HCT116 (cell line): Measurements from ENCODE around the gene GABRQ. TPM values are rescaled to one million over a fixed set of nuclear protein-coding genes. Genes with fewer than 3 reads are reported as not detected.

Experiments used
- ATAC-seq: fragments of 200-7000 bp; cut with Tn5 transposase; 2 replicates; pipeline ENCODE4 v1.9.1; 2020; ENCODE audit warnings: mild to moderate bottlenecking, moderate library complexity
- BruUV-seq: library from RNA; stranded (reverse); fragments of 400-500 nt; replicated peaks from 2 replicates; lab custom pipeline; 2021; lab: Mats Ljungman, UMichigan
- CTCF ChIA-PET: fragments of 300-600 bp; sonication (Branson Sonifier 250); formaldehyde crosslinking; loops from one replicate; lab custom pipeline; 2021; ENCODE audit warnings: antibody characterized with exemption; lab: Charles Lee
- POLR2A ChIA-PET: fragments of 300-600, 350-600 bp; sonication (Branson Sonifier 250); formaldehyde crosslinking; loops from one replicate; lab custom pipeline; 2021; ENCODE audit warnings: antibody characterized with exemption; lab: Charles Lee
- RAD21 ChIA-PET, 2 experiments: fragments of 300-600 bp; sonication (Branson Sonifier 250); formaldehyde crosslinking; loops; one replicate each; lab custom pipeline; 2023; ENCODE audit warnings: low total read pairs in 2 of 2; ENCODE audit not compliant: uncharacterized antibody in 2 of 2, unreplicated experiment in 2 of 2, low non-redundant PET in 1 of 2; lab: Charles Lee
- DNase-seq: peaks from one replicate; pipeline ENCODE4 v3.0.0-alpha.2; 2010; ENCODE audit warnings: low read depth, low spot score
- H2AFZ ChIP-seq: fragments of 200-600 bp; shearing (Covaris generic), sonication (generic); 2 replicates; pipeline ENCODE4 v1.6.1; 2017; ENCODE audit warnings: low read depth, mixed run types, mixed read lengths, antibody characterized with exemption, low read length; ENCODE audit not compliant: poor library complexity, severe bottlenecking
- H3K27ac ChIP-seq: 2 replicates; pipeline ENCODE4 v1.5.1; 2012; ENCODE audit warnings: low read depth, low read length
- H3K27me3 ChIP-seq: fragments of 200-600 bp; sonication (generic); 2 replicates; pipeline ENCODE4 v1.6.1; 2016; ENCODE audit warnings: mixed run types, low read length, mixed read lengths; ENCODE audit not compliant: insufficient read depth
- H3K36me3 ChIP-seq, 2 experiments: fragments of 200-500 bp in 1 of 2; fragments of 200-600 bp in 1 of 2; sonication (Bioruptor generic) in 1 of 2; sonication (generic) in 1 of 2; 2 replicates each; pipeline versions ENCODE4 v1.5.1 to v1.6.1; 2014 to 2016; ENCODE audit warnings: low read length in 2 of 2, inconsistent platforms in 1 of 2, mixed read lengths in 1 of 2, mixed run types in 1 of 2; ENCODE audit not compliant: insufficient read depth in 2 of 2, control insufficient read depth in 1 of 2
- H3K4me1 ChIP-seq, 2 experiments: fragments of 200-600 bp in 1 of 2; sonication (generic) in 1 of 2; 2 replicates each; pipeline versions ENCODE4 v1.5.1 to v1.6.1; 2012 to 2017; ENCODE audit warnings: low read length in 2 of 2, inconsistent platforms in 1 of 2, mild to moderate bottlenecking in 1 of 2, mixed read lengths in 1 of 2, mixed run types in 1 of 2, moderate library complexity in 1 of 2; ENCODE audit not compliant: insufficient read depth in 2 of 2, control insufficient read depth in 1 of 2
- H3K4me2 ChIP-seq: fragments of 200-600 bp; sonication (generic); 2 replicates; pipeline ENCODE4 v1.6.1; 2017; ENCODE audit warnings: mixed run types, low read length, mixed read lengths
- H3K4me3 ChIP-seq, 2 experiments: fragments of 200-600 bp in 1 of 2; sonication (generic) in 1 of 2; replicated peaks in 1 of 2; 2 replicates each; pipeline ENCODE4 v1.5.1; 2011 to 2016; ENCODE audit warnings: low read length in 2 of 2, control low read depth in 1 of 2, low read depth in 1 of 2, mild to moderate bottlenecking in 1 of 2, mixed read lengths in 1 of 2, mixed run types in 1 of 2
- H3K79me2 ChIP-seq: fragments of 200-600 bp; sonication (generic); 2 replicates; pipeline ENCODE4 v1.6.1; 2017; ENCODE audit warnings: mild to moderate bottlenecking, mixed run types, low read length, moderate library complexity, mixed read lengths; ENCODE audit not compliant: insufficient read depth
- H3K9ac ChIP-seq: fragments of 200-600 bp; sonication (generic); 2 replicates; pipeline ENCODE4 v1.6.1; 2016; ENCODE audit warnings: low read length, mixed read lengths
- H3K9me2 ChIP-seq: fragments of 200-600 bp; sonication (generic), shearing (Covaris generic); 2 replicates; pipeline ENCODE4 v1.6.1; 2017; ENCODE audit warnings: mixed run types, mild to moderate bottlenecking, moderate library complexity; ENCODE audit not compliant: insufficient read depth
- H3K9me3 ChIP-seq, 2 experiments: fragments of 200-500 bp in 1 of 2; fragments of 200-600 bp in 1 of 2; sonication (Bioruptor generic) in 1 of 2; sonication (generic) in 1 of 2; 2 replicates each; pipeline ENCODE4 v1.6.1; 2014 to 2017; ENCODE audit warnings: low read length in 2 of 2, mixed read lengths in 2 of 2, inconsistent platforms in 1 of 2, low read depth in 1 of 2, mild to moderate bottlenecking in 1 of 2, mixed run types in 1 of 2, moderate library complexity in 1 of 2; ENCODE audit not compliant: control insufficient read depth in 1 of 2, insufficient read depth in 1 of 2
- H4K20me1 ChIP-seq: fragments of 200-600 bp; sonication (generic), shearing (Covaris generic); 2 replicates; pipeline ENCODE4 v1.6.1; 2017; ENCODE audit warnings: mixed run types, mild to moderate bottlenecking, moderate library complexity; ENCODE audit not compliant: insufficient read depth
- CBX3 ChIP-seq: IDR thresholded peaks from 2 replicates; pipeline ENCODE4 v1.6.1; 2012; ENCODE audit warnings: low read depth
- CEBPB ChIP-seq: IDR thresholded peaks from 2 replicates; pipeline ENCODE4 v1.6.1; 2012; ENCODE audit warnings: low read depth
- EZH2phosphoT487 ChIP-seq: fragments of 200-600 bp; IDR thresholded peaks from 2 replicates; pipeline ENCODE4 v1.6.1; 2018; ENCODE audit warnings: antibody characterized with exemption, borderline replicate concordance
- FOSL1 ChIP-seq: IDR thresholded peaks from 2 replicates; pipeline ENCODE4 v1.6.1; 2012; ENCODE audit warnings: low read depth
- POLR2A ChIP-seq: IDR thresholded peaks from 2 replicates; pipeline ENCODE4 v1.7.0; 2011; ENCODE audit warnings: borderline replicate concordance; ENCODE audit not compliant: insufficient read depth, insufficient read length; ENCODE audit errors: extremely low read depth
- POLR2AphosphoS5 ChIP-seq: IDR thresholded peaks from 2 replicates; pipeline ENCODE4 v1.6.1; 2011; ENCODE audit warnings: mild to moderate bottlenecking, low read depth, low read length, moderate library complexity
- RAD21 ChIP-seq: IDR thresholded peaks from 2 replicates; pipeline ENCODE4 v1.6.1; 2012; ENCODE audit warnings: low read depth, mild to moderate bottlenecking
- SIN3A ChIP-seq: IDR thresholded peaks from 2 replicates; pipeline ENCODE4 v1.6.1; 2012; ENCODE audit warnings: low read depth
- SRF ChIP-seq: IDR thresholded peaks from 2 replicates; pipeline ENCODE4 v1.6.1; 2012; ENCODE audit warnings: low read depth
- TCF7L2 ChIP-seq: IDR thresholded peaks from 2 replicates; pipeline ENCODE4 v1.7.0; 2011; ENCODE audit warnings: borderline replicate concordance, inconsistent platforms; ENCODE audit not compliant: insufficient read depth, insufficient read length; ENCODE audit errors: extremely low read depth
- YY1 ChIP-seq: IDR thresholded peaks from 2 replicates; pipeline ENCODE4 v1.6.1; 2011; ENCODE audit warnings: low read length, low read depth, moderate library complexity, mild to moderate bottlenecking; ENCODE audit not compliant: insufficient replicate concordance; ENCODE audit errors: extremely low read depth
- ZNF274 ChIP-seq: fragments of 200-500 bp; sonication (Bioruptor generic); IDR thresholded peaks from 2 replicates; pipeline ENCODE4 v1.6.1; 2014; ENCODE audit warnings: mild to moderate bottlenecking, low read depth, low read length, inconsistent platforms
- intact Hi-C: fragments of 100-400 bp; cut with micrococcal nuclease; formaldehyde crosslinking; loops from 2 replicates; pipeline ENCODE4 v1.10.0; 2022
- total RNA-seq: library from RNA; stranded (reverse); gene quantifications from one replicate; pipeline ENCODE4 v1.2.1, GENCODE V29; 2021; ENCODE audit not compliant: unreplicated experiment
- TF ChIP-seq, protein P1 (sequence below): IDR thresholded peaks from 2 replicates; pipeline ENCODE4 v1.6.1; 2012
- TF ChIP-seq, protein P2 (sequence below): IDR thresholded peaks from 2 replicates; pipeline ENCODE4 v1.6.1; 2012; ENCODE audit warnings: low read depth
- TF ChIP-seq, protein P3 (sequence below): IDR thresholded peaks from 2 replicates; pipeline ENCODE4 v1.6.1; 2012

Gene GABRQ
- total RNA-seq, 1 experiment from 2014 or later = 4.2 TPM

DNA sequence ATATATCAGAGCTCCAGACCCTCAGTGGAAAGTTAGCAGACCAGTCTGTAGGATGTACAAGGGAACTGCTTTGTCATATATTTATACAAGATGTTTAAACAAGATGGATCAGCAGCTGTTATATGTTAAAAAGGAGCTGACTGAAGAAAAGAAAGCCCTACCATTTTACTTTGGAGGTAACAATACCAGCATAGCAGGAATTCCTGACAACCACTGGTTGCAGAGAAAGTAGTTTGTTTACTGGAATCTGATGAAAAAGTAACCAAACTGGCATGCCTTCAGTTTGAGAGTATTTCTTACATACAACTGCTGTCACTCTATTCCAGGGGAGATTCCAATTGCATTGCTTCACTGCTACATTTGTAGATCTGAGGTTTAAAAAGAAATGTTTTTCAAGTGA, 49.5 kb upstream of the GABRQ start:
- Histone ChIP-seq H4K20me1 (no peaks in the 10 kb centered on the region), H3K79me2 (no peaks in the 10 kb centered on the region), H3K9me3 (no peaks in the 10 kb centered on the region), H3K4me1 (no peaks in the 10 kb centered on the region), H3K27ac (no peak overlapping the region), H3K4me3 (no peak overlapping the region), H3K36me3 (no peaks in the 10 kb centered on the region), H3K27me3 (no peaks in the 10 kb centered on the region), H2AFZ (no peak overlapping the region), H3K4me2 (no peak overlapping the region), H3K9ac (no peak overlapping the region), H3K9me2 (no peaks in the 10 kb centered on the region)
- CTCF ChIA-PET = no interaction called here
- intact Hi-C loops = no loop called here
- no TSS peak for BruUV-seq
- TF ChIP-seq CBX3 (no peak), SRF (no peak), ZNF274 (no peak), YY1 (no peak), EZH2phosphoT487 (no peak), SIN3A (no peak), TCF7L2 (no peak), POLR2AphosphoS5 (no peak), RAD21 (no peak), POLR2A (no peak), CEBPB (no peak), FOSL1 (no peak)
- TF ChIP-seq, protein P1, sequence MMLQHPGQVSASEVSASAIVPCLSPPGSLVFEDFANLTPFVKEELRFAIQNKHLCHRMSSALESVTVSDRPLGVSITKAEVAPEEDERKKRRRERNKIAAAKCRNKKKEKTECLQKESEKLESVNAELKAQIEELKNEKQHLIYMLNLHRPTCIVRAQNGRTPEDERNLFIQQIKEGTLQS = no peak
- TF ChIP-seq, protein P2, sequence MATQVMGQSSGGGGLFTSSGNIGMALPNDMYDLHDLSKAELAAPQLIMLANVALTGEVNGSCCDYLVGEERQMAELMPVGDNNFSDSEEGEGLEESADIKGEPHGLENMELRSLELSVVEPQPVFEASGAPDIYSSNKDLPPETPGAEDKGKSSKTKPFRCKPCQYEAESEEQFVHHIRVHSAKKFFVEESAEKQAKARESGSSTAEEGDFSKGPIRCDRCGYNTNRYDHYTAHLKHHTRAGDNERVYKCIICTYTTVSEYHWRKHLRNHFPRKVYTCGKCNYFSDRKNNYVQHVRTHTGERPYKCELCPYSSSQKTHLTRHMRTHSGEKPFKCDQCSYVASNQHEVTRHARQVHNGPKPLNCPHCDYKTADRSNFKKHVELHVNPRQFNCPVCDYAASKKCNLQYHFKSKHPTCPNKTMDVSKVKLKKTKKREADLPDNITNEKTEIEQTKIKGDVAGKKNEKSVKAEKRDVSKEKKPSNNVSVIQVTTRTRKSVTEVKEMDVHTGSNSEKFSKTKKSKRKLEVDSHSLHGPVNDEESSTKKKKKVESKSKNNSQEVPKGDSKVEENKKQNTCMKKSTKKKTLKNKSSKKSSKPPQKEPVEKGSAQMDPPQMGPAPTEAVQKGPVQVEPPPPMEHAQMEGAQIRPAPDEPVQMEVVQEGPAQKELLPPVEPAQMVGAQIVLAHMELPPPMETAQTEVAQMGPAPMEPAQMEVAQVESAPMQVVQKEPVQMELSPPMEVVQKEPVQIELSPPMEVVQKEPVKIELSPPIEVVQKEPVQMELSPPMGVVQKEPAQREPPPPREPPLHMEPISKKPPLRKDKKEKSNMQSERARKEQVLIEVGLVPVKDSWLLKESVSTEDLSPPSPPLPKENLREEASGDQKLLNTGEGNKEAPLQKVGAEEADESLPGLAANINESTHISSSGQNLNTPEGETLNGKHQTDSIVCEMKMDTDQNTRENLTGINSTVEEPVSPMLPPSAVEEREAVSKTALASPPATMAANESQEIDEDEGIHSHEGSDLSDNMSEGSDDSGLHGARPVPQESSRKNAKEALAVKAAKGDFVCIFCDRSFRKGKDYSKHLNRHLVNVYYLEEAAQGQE = no peak
- TF ChIP-seq, protein P3, sequence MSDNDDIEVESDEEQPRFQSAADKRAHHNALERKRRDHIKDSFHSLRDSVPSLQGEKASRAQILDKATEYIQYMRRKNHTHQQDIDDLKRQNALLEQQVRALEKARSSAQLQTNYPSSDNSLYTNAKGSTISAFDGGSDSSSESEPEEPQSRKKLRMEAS = no peak
- RAD21 ChIA-PET = no interaction called here
- ATAC-seq (no peak), DNase-seq (no peak)
- POLR2A ChIA-PET = no interaction called here
